HCT116 (cell line): ENCODE results near the gene SNX13. TPM values are rescaled to one million over a fixed set of nuclear protein-coding genes. Genes with fewer than 3 reads are reported as not detected.

Source experiments
- ATAC-seq: fragments of 200-7000 bp; cut with Tn5 transposase; 2 replicates; pipeline ENCODE4 v1.9.1; 2020; ENCODE audit warnings: mild to moderate bottlenecking, moderate library complexity
- BruUV-seq: library from RNA; stranded (reverse); fragments of 400-500 nt; replicated peaks from 2 replicates; lab custom pipeline; 2021; lab: Mats Ljungman, UMichigan
- CTCF ChIA-PET: fragments of 300-600 bp; sonication (Branson Sonifier 250); formaldehyde crosslinking; loops from one replicate; lab custom pipeline; 2021; ENCODE audit warnings: antibody characterized with exemption; lab: Charles Lee
- POLR2A ChIA-PET: fragments of 300-600, 350-600 bp; sonication (Branson Sonifier 250); formaldehyde crosslinking; loops from one replicate; lab custom pipeline; 2021; ENCODE audit warnings: antibody characterized with exemption; lab: Charles Lee
- RAD21 ChIA-PET, 2 experiments: fragments of 300-600 bp; sonication (Branson Sonifier 250); formaldehyde crosslinking; loops; one replicate each; lab custom pipeline; 2023; ENCODE audit warnings: low total read pairs in 2 of 2; ENCODE audit not compliant: uncharacterized antibody in 2 of 2, unreplicated experiment in 2 of 2, low non-redundant PET in 1 of 2; lab: Charles Lee
- DNase-seq: peaks from one replicate; pipeline ENCODE4 v3.0.0-alpha.2; 2010; ENCODE audit warnings: low read depth, low spot score
- H2AFZ ChIP-seq: fragments of 200-600 bp; shearing (Covaris generic), sonication (generic); 2 replicates; pipeline ENCODE4 v1.6.1; 2017; ENCODE audit warnings: low read depth, mixed run types, mixed read lengths, antibody characterized with exemption, low read length; ENCODE audit not compliant: poor library complexity, severe bottlenecking
- H3K27ac ChIP-seq: 2 replicates; pipeline ENCODE4 v1.5.1; 2012; ENCODE audit warnings: low read depth, low read length
- H3K27me3 ChIP-seq: fragments of 200-600 bp; sonication (generic); 2 replicates; pipeline ENCODE4 v1.6.1; 2016; ENCODE audit warnings: mixed run types, low read length, mixed read lengths; ENCODE audit not compliant: insufficient read depth
- H3K36me3 ChIP-seq, 2 experiments: fragments of 200-500 bp in 1 of 2; fragments of 200-600 bp in 1 of 2; sonication (Bioruptor generic) in 1 of 2; sonication (generic) in 1 of 2; 2 replicates each; pipeline versions ENCODE4 v1.5.1 to v1.6.1; 2014 to 2016; ENCODE audit warnings: low read length in 2 of 2, inconsistent platforms in 1 of 2, mixed read lengths in 1 of 2, mixed run types in 1 of 2; ENCODE audit not compliant: insufficient read depth in 2 of 2, control insufficient read depth in 1 of 2
- H3K4me1 ChIP-seq, 2 experiments: fragments of 200-600 bp in 1 of 2; sonication (generic) in 1 of 2; 2 replicates each; pipeline versions ENCODE4 v1.5.1 to v1.6.1; 2012 to 2017; ENCODE audit warnings: low read length in 2 of 2, inconsistent platforms in 1 of 2, mild to moderate bottlenecking in 1 of 2, mixed read lengths in 1 of 2, mixed run types in 1 of 2, moderate library complexity in 1 of 2; ENCODE audit not compliant: insufficient read depth in 2 of 2, control insufficient read depth in 1 of 2
- H3K4me2 ChIP-seq: fragments of 200-600 bp; sonication (generic); 2 replicates; pipeline ENCODE4 v1.6.1; 2017; ENCODE audit warnings: mixed run types, low read length, mixed read lengths
- H3K4me3 ChIP-seq, 2 experiments: fragments of 200-600 bp in 1 of 2; sonication (generic) in 1 of 2; replicated peaks in 1 of 2; 2 replicates each; pipeline ENCODE4 v1.5.1; 2011 to 2016; ENCODE audit warnings: low read length in 2 of 2, control low read depth in 1 of 2, low read depth in 1 of 2, mild to moderate bottlenecking in 1 of 2, mixed read lengths in 1 of 2, mixed run types in 1 of 2
- H3K79me2 ChIP-seq: fragments of 200-600 bp; sonication (generic); 2 replicates; pipeline ENCODE4 v1.6.1; 2017; ENCODE audit warnings: mild to moderate bottlenecking, mixed run types, low read length, moderate library complexity, mixed read lengths; ENCODE audit not compliant: insufficient read depth
- H3K9ac ChIP-seq: fragments of 200-600 bp; sonication (generic); 2 replicates; pipeline ENCODE4 v1.6.1; 2016; ENCODE audit warnings: low read length, mixed read lengths
- H3K9me2 ChIP-seq: fragments of 200-600 bp; sonication (generic), shearing (Covaris generic); 2 replicates; pipeline ENCODE4 v1.6.1; 2017; ENCODE audit warnings: mixed run types, mild to moderate bottlenecking, moderate library complexity; ENCODE audit not compliant: insufficient read depth
- H3K9me3 ChIP-seq, 2 experiments: fragments of 200-500 bp in 1 of 2; fragments of 200-600 bp in 1 of 2; sonication (Bioruptor generic) in 1 of 2; sonication (generic) in 1 of 2; 2 replicates each; pipeline ENCODE4 v1.6.1; 2014 to 2017; ENCODE audit warnings: low read length in 2 of 2, mixed read lengths in 2 of 2, inconsistent platforms in 1 of 2, low read depth in 1 of 2, mild to moderate bottlenecking in 1 of 2, mixed run types in 1 of 2, moderate library complexity in 1 of 2; ENCODE audit not compliant: control insufficient read depth in 1 of 2, insufficient read depth in 1 of 2
- H4K20me1 ChIP-seq: fragments of 200-600 bp; sonication (generic), shearing (Covaris generic); 2 replicates; pipeline ENCODE4 v1.6.1; 2017; ENCODE audit warnings: mixed run types, mild to moderate bottlenecking, moderate library complexity; ENCODE audit not compliant: insufficient read depth
- ATF3 ChIP-seq: IDR thresholded peaks from 2 replicates; pipeline ENCODE4 v1.6.1; 2012
- CBX3 ChIP-seq: IDR thresholded peaks from 2 replicates; pipeline ENCODE4 v1.6.1; 2012; ENCODE audit warnings: low read depth
- CEBPB ChIP-seq: IDR thresholded peaks from 2 replicates; pipeline ENCODE4 v1.6.1; 2012; ENCODE audit warnings: low read depth
- ELF1 ChIP-seq: IDR thresholded peaks from 2 replicates; pipeline ENCODE4 v1.6.1; 2012; ENCODE audit warnings: low read depth, borderline replicate concordance
- JUND ChIP-seq: IDR thresholded peaks from 2 replicates; pipeline ENCODE4 v1.6.1; 2012
- POLR2AphosphoS5 ChIP-seq: IDR thresholded peaks from 2 replicates; pipeline ENCODE4 v1.6.1; 2011; ENCODE audit warnings: mild to moderate bottlenecking, low read depth, low read length, moderate library complexity
- RAD21 ChIP-seq: IDR thresholded peaks from 2 replicates; pipeline ENCODE4 v1.6.1; 2012; ENCODE audit warnings: low read depth, mild to moderate bottlenecking
- SP1 ChIP-seq: IDR thresholded peaks from 2 replicates; pipeline ENCODE4 v1.6.1; 2012; ENCODE audit warnings: low read depth
- YY1 ChIP-seq: IDR thresholded peaks from 2 replicates; pipeline ENCODE4 v1.6.1; 2011; ENCODE audit warnings: low read length, low read depth, moderate library complexity, mild to moderate bottlenecking; ENCODE audit not compliant: insufficient replicate concordance; ENCODE audit errors: extremely low read depth
- ZFX ChIP-seq: fragments of 450-650 bp; IDR thresholded peaks from 2 replicates; pipeline ENCODE4 v1.6.1; 2017
- ZNF274 ChIP-seq: fragments of 200-500 bp; sonication (Bioruptor generic); IDR thresholded peaks from 2 replicates; pipeline ENCODE4 v1.6.1; 2014; ENCODE audit warnings: mild to moderate bottlenecking, low read depth, low read length, inconsistent platforms
- intact Hi-C: fragments of 100-400 bp; cut with micrococcal nuclease; formaldehyde crosslinking; loops from 2 replicates; pipeline ENCODE4 v1.10.0; 2022
- total RNA-seq: library from RNA; stranded (reverse); gene quantifications from one replicate; pipeline ENCODE4 v1.2.1, GENCODE V29; 2021; ENCODE audit not compliant: unreplicated experiment

The SNX13 gene
- total RNA-seq, 1 experiment from 2014 or later = 33.4 TPM

- H3K9me2 ChIP-seq = no peaks in the 10 kb centered on the region
- H3K27ac ChIP-seq = no peak overlapping the region
- no peaks in the 10 kb centered on the region for H3K79me2 ChIP-seq
- intact Hi-C loops = no loop called here
- ChIA-PET CTCF (no interaction called here), POLR2A (no interaction called here), RAD21 (no interaction called here)
- DNase-seq = no peak
- H3K36me3 ChIP-seq = no peaks in the 10 kb centered on the region
- no peaks in the 10 kb centered on the region for H3K4me1 ChIP-seq
- no peaks in the 10 kb centered on the region for H4K20me1 ChIP-seq
- no peak for ATAC-seq
- TF ChIP-seq ATF3 (no peak), ZFX (no peak), YY1 (no peak), JUND (no peak), CBX3 (no peak), ZNF274 (no peak), POLR2AphosphoS5 (no peak), ELF1 (no peak)
- no peak overlapping the region for H3K4me3 ChIP-seq
- no peaks in the 10 kb centered on the region for H3K9me3 ChIP-seq
- no peak overlapping the region for H2AFZ ChIP-seq
- BruUV-seq = no TSS peak
- no peak overlapping the region for H3K9ac ChIP-seq
- no peak overlapping the region for H3K4me2 ChIP-seq
- no peaks in the 10 kb centered on the region for H3K27me3 ChIP-seq
Observed at GRCh38 chr7:17822547-17823173, 117.6 kb downstream of the SNX13 start.

- ChIA-PET CTCF (no interaction called here), POLR2A (no interaction called here), RAD21 (no interaction called here)
- BruUV-seq = no TSS peak
- Histone ChIP-seq H4K20me1 (peaks cover 4% of the 10 kb centered on the region; the same call in 1 of the 2 replicates), H3K4me2 (no peak overlapping the region), H3K36me3 (peaks cover 0 to 3% of the 10 kb centered on the region in 2 experiments; a peak in 1 of 4 replicates), H3K9me2 (no peaks in the 10 kb centered on the region), H3K27ac (no peak overlapping the region), H2AFZ (no peak overlapping the region), H3K79me2 (no peaks in the 10 kb centered on the region), H3K27me3 (no peaks in the 10 kb centered on the region), H3K9ac (no peak overlapping the region), H3K9me3 (no peaks in the 10 kb centered on the region), H3K4me3 (no peak overlapping the region), H3K4me1 (no peaks in the 10 kb centered on the region)
- TF ChIP-seq CBX3 (no peak), SP1 (no peak), RAD21 (no peak), ATF3 (no peak), CEBPB (no peak)
- intact Hi-C loops = no loop called here
- DNase-seq (no peak), ATAC-seq (no peak)
Observed at GRCh38 chr7:17816903-17817302, 123.4 kb downstream of the SNX13 start.
